Activated CD4-positive, alpha-beta T cell treated with anti-CD3 and anti-CD28 coated beads for 4 hours (primary cell): ENCODE results near the gene GLI3.

ENCODE experiments used
- DNase-seq, 2 donors: peaks; one replicate each; pipeline ENCODE4 v3.0.0-alpha.2; 2020

GLI3 gene

GRCh38 chr7:42099470-42100155, 137.4 kb downstream of the GLI3 start:
- DNase-seq: no peak

- DNase-seq: no peak
Measured at GRCh38 chr7:42099066-42099465, 137.9 kb downstream of the GLI3 start.

GRCh38 chr7:42097752-42098151, 139.3 kb downstream of the GLI3 start:
- no peak for DNase-seq

- DNase-seq: no peak
Measured at GRCh38 chr7:42096681-42097561, 140.1 kb downstream of the GLI3 start.

- DNase-seq: no peak
Measured at GRCh38 chr7:42096268-42096667, 140.7 kb downstream of the GLI3 start.

GRCh38 chr7:42095791-42096190, 141.2 kb downstream of the GLI3 start:
- DNase-seq: no peak

- no peak for DNase-seq
Measured at GRCh38 chr7:42093349-42093905, 143.6 kb downstream of the GLI3 start.

- no peak for DNase-seq
Measured at GRCh38 chr7:42091461-42092291, 145.3 kb downstream of the GLI3 start.

GRCh38 chr7:42090806-42091205, 146.2 kb downstream of the GLI3 start:
- DNase-seq: no peak

GRCh38 chr7:42090056-42090455, 147.0 kb downstream of the GLI3 start:
- no peak for DNase-seq

GRCh38 chr7:42087616-42088015, 149.4 kb downstream of the GLI3 start:
- DNase-seq: no peak

GRCh38 chr7:42085531-42085930, 151.5 kb downstream of the GLI3 start:
- no peak for DNase-seq

- no peak for DNase-seq
Measured at GRCh38 chr7:42084263-42084662, 152.7 kb downstream of the GLI3 start.

- DNase-seq: no peak
Measured at GRCh38 chr7:42083284-42083683, 153.7 kb downstream of the GLI3 start.

- no peak for DNase-seq
Measured at GRCh38 chr7:42082144-42082543, 154.9 kb downstream of the GLI3 start.

- no peak for DNase-seq
Measured at GRCh38 chr7:42081671-42082070, 155.3 kb downstream of the GLI3 start.

- no peak for DNase-seq
Measured at GRCh38 chr7:42080841-42081586, 156.0 kb downstream of the GLI3 start.

- DNase-seq: no peak
Measured at GRCh38 chr7:42077271-42078135, 159.5 kb downstream of the GLI3 start.

GRCh38 chr7:42076870-42077269, 160.1 kb downstream of the GLI3 start:
- DNase-seq: no peak

GRCh38 chr7:42075418-42075817, 161.6 kb downstream of the GLI3 start:
- DNase-seq: no peak

- no peak for DNase-seq
Measured at GRCh38 chr7:42074076-42074475, 162.9 kb downstream of the GLI3 start.
